ENCODE measurements around the gene AIP.

The AIP gene

DNA sequence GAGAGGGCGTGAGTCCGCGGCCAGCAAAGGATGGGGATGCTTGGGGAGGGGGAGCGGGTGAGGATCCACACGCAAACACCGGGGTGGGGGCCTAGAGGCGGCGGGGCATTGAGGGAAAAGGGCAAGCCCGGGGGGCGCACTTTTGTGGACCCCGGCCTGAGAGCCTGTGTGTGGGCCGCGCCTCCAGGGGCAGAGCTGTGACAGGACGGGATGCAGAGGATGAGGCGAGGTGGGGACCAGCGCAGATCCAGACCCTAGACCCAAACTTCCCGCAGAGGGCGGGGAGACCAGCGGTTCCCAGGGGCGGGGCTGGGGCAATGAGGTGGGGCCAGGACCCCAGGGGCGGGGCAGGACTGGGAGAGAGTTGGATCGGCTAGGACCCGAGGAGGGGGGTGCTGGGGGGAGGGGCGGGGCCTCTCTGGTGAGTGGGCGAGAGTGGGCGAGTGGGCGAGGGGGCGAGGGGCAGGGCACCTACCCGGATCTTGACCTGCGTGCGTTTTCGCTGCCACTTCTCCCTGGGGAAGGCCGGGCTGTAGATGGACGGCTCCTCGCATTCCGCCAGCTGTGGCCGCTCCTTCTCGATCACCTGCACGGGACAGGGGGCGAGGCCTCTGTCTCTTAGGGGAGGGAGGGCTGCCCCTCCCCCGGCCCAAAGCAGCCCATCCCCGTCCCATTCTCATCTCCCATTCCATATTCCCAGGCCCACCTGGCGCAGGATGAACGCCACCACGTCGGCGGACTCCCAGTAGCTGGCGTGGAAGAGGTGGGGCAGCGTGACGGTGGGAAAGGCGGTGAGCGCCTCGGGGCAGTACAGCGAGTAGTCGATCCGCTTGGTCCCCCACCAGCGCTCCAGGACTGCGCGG, 11.8 kb downstream of the AIP start:
- no peak for DNase-seq

DNA sequence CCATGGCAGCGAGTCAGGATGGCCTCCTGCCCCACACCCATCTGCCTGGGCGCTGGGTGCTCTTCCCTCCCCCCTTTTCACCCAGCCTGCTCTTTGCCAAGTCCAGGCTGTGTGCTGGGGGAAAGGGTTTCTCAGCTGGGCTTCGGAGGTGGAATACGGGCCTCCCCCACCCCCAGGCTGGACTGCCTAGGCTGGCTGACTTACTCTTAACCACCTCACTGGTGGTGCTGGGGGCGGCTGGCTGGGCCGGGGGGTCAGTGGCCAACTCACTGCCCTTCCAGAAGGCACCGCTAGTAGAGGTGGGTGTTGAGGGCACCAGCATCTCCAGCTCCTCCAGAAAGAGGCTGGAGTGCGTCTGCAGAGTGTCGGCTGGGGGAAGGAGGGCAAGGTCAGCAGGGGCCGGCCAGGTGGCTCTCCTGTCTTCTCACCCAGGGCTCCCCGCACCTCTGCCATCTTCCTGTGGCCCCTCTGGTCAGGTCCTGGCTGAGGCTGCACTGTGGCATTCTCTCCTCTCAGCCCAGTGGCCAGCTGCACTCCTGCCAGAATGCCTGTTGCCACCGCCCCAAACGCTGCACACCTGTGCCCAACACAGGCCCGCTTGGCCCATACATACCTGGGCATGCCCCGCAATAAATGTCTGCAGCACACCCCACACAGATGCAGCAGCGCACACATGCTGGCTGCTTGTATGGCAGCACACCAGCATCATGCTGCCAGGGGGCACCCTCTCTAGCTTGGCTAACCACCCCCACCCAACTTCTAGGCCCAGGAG, 12.6 kb downstream of the AIP start:
- DNase-seq = no peak

DNA sequence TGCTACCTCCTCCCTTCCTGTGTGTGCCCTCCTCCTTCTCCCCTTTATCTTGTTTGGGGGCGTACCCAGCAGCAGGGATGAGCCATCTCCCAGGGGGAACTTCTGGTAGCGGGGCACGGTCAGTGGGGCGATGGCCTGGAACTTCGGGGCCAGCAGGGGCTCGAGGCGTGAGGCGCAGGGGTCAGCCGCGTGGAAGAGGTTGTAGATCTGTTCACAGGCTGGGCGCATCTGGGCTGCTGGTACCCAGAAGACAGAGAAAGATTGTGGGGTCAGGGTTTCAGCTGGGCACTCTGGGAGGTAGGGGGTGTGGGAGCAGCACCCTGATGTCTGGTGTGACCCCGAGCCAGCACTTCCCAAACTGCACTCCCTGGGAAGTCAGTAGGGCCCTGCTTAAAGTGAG, 13.3 kb downstream of the AIP start:
- DNase-seq = no peak

DNA sequence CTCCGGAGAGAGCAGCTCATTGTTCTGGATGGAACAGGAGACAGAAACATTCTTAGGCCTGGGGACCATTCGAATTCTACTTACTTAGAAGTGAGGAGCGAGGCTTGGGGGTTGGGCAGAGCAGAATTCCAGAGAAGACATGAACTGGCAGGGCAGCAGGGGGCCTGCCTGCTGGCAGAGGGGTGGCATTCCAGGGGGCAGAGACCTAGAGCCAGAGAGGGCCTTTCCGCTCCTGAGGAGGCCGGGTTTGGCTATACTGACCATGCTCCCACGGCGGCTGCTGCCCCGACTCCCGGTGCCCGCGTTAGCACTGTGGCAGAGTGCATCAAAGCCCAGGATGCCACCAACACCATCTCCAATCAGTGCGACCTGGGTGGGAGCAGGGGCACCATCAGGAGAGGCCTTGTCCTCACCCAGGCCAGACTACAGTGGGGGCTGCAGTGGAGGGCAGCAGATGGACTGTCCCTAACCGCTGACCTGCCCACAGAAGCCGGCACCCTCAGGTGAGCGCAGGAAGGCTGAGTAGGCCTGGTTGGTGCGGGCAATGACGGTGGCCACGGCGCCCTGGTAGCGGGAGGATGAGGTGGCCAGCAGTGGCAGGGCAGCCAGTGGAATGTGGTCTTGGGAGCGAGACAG, 14.9 kb downstream of the AIP start:
- DNase-seq = no peak

DNA sequence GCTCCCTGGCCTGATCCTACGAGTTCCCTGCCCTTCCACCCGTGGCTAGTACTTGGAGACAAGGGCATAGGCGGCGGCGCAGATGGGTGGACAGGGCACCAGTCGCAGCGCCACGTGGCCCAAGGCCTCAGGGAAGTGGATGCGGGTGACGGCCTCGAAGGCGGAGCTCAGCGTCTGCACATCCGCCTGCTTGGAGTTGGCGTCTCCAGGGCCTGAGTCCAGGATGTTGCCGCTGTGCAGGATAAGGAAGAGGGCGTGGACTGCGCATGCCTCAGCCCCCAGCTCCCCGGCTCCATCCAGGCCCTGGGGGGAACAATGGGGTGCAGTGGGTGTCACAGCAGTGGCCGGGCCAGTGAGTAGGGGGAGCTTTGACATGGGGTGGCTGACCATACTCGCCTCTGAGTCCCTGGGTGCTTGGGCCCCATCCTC, 15.7 kb downstream of the AIP start:
- DNase-seq = no peak

DNA sequence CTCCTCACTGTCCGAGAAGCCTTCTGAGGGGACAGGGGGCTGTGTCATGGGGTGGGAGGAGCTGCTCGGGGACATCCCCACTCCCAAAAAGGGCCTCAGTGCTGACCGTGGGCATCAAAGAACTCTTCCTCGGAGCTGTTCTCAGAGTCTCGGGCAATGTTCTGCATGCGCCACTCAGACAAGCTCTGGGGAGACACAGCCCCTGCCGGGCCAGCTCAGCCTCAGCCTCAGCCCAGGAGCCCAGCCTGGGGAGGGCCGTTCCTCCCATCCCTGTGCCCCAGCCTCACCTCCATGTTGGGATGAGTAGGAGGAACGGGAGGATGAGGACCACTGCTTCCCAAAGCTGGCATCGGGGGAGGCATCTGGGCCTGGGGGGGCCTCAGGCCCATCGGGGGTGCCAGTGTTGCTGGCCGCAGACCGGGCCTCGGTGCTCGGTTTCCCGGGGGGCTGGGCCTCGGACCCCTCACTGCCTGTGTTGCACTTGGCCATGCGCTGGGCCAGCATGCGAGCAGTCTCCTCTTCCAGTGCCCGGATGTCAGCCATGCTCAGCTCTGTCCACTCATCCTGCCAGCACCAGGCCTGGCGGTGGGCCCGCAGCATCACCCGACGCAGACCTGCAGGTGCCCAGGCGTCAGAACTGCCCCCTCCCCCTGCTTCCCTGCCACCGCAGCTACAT, 17.1 kb downstream of the AIP start:
- no peak for DNase-seq

DNA sequence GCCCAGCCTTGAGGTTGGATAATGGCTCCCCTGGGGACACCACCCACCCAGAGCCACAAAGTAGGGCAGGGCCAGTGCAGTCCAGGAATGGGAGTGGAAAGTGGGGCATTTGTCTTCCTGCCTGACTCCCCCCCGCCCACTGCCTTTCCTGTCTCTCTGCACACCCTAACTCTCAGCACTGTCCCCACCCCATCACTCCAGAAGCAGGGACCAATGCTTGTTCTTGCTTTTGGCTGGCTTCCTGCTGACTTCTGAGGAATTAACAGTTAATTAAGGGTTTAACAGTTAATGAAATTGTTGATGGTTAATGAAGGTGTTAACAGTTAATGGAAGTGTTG, 17.6 kb downstream of the AIP start:
- no peak for DNase-seq

DNA sequence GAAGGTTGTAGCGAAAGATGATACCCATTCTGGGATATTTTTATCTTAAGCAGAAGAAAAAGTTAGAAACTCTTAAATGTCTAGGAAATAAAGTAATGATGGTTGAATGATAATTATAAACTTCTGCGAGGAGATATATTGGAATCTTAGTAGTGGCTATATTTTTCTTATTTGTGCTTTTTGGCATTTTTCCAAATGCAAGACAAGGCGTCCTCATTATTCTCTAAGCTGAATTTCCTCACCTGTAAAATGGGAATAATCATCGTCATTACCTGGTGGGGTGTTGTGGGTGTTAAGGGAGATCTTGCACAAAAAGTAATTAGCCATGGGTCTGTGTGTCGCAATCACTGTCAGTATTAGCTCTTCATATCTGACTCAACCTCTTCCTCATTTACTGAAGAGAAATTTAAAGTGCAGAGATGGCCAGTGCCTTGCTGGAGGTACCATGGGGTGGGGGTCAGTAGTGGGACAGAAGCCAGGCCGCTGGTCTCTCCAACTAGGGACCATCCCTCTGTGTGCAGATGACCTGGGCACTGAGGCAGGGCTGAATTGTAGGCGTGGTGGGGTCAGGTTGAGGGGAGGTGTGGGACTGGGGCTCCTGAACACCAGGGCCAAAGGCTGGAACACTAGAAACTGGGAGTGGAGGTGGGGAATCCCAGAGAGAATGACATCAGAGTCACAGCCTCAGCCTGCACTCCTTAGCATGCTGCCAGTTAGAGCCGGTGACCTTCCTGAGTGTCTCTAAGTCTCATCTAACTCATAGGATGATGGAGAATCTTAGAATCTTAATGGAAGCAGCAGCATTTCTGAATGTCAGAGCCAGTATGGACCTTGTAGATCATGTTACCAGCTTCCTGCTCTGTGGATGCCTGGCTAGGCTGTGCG, 18.2 kb downstream of the AIP start:
- no peak for DNase-seq

DNA sequence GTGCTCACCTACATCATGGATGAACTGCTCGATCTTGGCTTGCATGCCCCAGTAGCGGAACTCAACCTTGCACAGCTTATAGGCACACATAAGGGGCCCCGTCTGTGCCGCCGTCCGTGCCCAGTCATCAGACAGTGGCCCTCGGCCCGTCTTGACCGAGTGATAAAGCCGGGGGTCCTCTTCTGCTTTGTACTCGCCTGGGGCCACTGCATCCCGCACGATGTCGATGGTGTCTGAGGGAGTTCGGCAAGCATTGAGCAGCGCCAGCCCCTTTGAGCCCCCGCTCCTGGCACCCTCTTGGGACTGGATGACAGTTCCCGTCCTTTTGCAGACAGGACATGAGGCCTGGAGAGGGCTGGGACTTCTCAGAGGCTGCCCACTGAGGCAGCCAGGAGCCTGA, 19.0 kb downstream of the AIP start:
- no peak for DNase-seq

DNA sequence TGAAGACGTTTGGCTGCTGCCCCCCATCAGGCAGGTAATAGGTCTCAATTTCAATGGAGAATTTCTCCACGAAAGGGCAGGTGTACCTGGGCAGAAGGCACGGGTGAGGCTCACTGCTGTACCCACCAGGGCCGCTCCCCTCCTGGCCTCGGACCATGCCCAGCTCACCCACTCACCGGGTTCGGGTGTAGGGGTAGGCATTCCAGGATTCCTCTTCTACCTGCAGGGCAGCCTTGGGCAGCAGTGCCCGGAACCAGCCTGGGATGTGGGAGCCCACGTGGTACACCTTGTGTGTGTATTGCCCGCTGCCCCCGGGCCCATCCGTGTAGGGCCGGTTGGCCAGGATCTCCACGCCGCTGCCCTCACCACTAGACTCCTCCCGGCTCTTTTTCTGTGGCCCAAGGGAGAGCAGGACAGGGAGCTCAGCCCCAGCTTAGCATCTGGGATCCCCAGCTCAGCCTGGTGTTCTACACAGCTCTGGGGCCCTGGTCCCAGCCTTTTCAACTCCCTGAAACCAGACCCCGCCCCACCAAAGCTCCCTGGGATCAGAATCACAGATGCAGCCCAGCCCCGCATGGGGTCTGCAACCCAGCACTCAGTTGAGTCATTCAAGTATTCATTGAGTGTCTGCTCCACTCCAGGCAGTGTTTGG, 19.6 kb downstream of the AIP start:
- DNase-seq = no peak

DNA sequence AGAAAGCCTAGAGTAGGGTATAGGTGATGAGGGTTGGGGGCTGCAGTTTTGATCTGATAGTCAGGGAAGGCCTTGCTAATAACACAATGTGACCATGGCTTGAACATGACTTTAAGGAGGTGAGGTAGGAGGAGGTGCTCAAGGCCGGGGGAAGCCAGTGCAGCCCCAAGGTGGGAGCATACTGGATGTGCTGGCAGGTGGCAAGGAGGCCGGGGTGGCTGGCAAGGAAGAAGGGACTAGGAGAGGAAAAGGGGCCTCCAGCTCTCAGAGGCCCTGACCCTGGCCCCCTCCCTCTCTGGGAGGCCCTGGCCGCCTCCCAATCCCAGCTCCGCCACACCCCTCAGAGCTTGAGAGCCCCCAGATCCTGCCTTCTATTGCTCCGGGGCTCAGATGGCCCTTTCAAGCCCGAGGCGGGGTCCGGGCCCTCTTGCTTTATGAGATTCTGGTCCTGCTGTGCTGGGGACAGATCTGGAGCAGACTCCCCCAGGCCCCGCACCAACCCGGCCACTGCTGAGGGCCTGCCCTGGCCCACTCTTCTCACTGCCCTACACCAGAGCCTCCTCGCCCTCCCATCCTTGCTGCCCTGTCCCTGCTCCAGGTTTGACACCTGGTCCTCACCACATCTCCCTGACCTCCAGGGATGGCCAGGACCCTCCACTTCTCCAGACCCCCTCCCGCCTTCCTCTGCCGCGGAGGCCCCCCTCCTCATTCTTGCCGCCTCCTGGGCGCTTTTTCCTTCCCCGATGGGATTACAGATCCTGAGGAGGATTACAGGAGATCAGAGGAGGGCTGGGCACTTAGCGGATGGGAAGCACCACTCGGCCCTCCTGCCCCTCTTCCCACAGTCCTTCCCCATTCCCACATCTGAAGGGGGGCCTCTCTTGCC, 20.5 kb downstream of the AIP start:
- no peak for DNase-seq

DNA sequence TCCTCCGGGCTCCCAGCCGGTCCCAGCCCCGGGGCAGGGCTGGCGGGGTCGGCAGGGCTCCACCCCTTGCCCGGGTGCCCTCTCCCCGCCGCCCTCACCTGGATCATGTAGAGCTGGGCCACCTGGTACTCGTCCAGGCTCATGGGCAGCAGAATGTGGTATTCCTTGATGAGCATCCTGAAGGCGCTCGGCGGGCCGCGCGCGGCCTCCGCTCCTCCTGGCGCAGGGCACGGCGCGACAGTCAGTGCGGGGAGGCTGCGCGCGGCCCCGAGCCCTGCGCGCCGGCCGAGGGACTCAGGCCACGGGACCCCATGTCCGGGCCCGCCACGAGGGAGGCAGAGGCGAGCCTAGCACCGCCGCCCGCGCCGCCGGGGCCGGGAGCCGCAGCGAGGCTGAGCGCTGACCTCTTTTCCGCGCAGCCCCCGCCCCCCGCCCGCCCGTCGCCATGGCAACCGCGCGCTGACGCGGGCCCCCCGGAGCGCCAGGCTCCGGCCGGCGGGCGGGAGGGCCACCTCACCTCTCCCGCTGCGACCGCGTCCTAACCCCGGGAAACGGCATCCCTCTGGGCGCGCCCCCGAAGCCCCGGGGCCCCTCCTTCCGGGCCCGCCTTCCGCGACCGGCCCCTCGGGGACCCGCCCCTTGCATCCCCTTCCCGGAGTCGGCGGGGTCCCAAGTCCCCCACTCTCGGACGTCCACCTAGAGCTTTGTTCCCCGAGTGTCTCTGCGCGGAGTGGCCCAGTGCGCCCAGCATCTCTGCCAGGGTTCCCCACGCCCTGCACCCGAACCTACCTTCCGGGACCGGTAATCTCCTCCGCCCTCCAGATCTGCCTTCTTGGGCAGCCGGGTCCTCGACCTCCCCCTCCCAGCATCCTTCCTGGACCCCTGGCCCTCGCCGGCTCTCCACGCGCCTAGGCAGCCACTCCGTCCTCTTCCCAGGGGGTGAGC, 21.5 kb downstream of the AIP start:
- DNase-seq = no peak

DNA sequence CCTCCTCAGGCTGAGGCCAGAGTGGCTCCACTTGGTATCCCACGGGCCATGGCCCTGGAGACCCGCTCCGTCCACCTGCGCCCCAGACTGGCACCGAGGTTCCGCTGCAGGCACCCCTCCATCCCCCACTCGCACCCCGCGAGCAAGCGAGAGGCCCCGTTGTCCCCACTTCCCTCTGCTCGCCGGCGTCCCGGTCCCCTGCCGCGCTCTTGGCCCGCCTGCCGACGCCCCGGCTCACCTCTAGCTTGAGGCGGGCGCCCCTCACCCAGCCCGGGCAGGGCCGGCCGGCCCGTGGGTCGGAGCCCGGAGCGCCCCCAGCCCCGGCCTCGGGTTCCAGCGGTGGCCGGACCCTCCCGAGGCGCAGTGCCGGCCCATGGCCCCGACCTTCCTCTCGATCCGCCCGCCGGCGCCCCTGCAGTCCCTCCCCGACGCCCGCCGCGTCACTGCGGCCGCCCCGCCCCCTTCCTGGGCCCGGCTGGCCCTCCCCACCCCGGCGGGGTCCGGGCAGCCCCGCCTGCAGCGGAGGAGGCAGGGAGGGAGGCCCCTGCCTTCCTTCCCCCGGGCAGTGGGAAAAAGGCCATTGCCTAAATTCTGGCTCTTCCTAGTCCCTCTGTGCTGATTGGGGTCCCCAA, 22.2 kb downstream of the AIP start, which contains the start of gene PITPNM1:
PITPNM1 (minus strand) TSS at position 414 of the 632 bp plus-strand sequence. CDS start 1,183 bp downstream, outside the sequence.
- no peak for DNase-seq

DNA sequence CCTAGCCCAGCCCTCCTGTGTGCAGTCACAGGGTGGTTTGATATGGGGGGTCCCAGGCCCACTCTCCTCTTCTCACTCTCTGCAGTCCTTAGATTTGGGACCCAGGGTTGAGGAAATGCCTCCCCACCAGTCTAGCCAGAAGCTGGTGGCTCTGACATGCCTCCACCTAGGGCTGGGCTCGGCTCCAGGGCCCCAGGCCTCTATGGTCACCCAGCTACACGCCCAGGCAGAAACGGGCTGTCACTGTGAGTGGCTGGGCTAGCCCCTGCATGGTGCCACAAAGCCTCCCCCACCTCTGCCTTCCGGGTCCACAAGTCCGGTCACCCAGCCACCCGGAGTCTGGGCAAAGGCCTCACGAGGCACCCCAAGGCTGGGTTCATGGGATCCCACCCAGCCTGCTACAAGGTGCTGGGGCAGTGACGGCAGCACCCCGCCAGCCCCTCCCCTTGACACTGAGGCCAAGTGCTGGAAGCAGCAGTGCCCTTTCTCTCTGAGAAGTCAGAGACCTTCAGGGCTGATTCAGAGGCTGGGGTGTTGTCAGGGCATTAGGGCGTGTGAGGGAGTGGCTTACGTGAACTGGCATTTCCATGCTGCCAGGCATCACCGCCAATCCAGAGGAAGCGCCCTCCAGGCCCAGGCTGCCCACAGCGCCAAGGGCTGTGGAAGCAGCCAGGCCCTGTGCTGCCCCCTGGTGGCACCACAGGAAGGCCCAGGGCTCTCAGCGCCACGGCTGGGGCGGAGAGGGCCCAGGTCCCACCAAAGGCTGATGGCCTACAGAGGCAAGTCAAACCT, 23.0 kb downstream of the AIP start:
- peak; percentile 38 for DNase-seq

DNA sequence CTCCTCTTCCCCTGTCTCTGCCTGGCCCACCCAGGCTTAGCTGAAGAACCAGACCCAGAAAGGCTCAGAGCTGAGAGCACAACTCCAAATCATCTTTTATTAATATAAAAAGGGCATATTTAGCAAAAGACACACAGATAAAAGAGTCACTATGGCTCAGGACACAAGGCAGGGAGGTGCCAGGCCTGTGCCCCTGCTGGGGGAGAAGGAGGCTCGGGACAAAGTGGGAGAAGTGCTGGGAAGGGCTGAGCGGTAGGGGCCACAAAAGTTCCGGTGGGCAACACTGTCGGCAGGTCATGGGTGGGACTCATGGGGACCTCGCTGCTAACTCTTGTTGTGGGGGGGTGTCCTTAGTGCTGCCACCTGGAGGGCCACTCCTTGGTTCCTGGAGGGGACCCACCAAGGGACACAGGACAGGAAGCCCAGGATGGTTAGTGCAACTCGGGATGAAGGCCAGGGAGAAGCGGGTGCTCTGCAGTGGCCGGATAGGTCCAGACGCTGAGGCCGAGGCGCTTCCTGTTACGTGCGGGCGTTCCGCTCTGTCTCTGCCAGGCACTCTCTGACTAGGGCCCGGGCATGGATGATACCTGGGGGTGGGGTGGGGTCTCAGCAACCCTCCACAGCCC, 23.7 kb downstream of the AIP start:
- DNase-seq = no peak

DNA sequence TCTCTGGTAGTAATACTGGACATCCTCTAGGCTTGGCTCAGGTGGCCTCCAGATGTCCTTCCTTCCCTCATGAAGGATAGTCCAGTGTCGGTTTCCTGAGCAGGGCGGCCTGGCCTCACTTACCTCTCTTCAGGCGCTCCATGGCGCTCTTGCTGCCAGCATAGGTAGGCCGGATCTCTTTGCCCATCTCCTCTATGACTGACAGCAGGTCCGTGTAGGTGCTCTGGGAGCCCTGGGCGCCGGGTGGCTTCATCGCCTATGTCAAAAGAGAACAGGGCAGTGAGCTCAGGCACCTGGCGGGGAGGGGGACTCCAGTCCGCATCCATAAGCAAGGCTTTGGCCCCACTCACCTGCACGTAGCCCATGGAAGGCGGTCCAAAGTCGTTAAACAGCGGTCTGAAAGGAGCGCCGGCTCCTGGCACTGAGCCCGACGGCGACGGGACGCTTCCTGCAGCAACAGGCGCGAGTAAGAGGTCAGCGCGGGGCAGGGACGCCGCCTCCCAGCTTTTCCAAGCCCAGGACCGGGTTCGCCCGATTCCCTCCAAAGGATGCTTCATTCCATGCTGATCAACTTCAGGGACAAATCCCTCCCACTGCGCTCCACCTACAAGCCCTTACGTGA, 24.5 kb downstream of the AIP start:
- no peak for DNase-seq
